Mucosa of gallbladder (tissue), 1 donor: ENCODE data around the gene RPS15. TPM values are rescaled to one million over a fixed set of nuclear protein-coding genes. Genes with fewer than 3 reads are reported as not detected.
"Not testable (repeated sequence)": the region's sequence is repeated elsewhere in the genome, so short reads cannot be mapped to it uniquely, and the experiment has no call there.

Experiments used
- DNase-seq: peaks from one replicate; pipeline ENCODE4 v3.0.0-alpha.2; 2020; ENCODE audit warnings: low spot score
- total RNA-seq: library from RNA; stranded (reverse); gene quantifications from one replicate; pipeline ENCODE4 v1.2.1, GENCODE V29; 2021
- donor health status: DM: no; HTN: no; CAD: no.

RPS15 gene
- total RNA-seq, 1 donor from 2014 or later, result 877 TPM

- DNase-seq, result no peak
These were observed 19.1 kb upstream of the RPS15 start for GRCh38 chr19:1418951-1419738.

GRCh38 chr19:1420085-1420484 lies 18.1 kb upstream of the RPS15 start:
- not testable (repeated sequence) for DNase-seq

- DNase-seq, result no peak
These were observed 17.6 kb upstream of the RPS15 start for GRCh38 chr19:1420590-1420989.

GRCh38 chr19:1421218-1421957 lies 16.8 kb upstream of the RPS15 start:
- DNase-seq, result no peak

GRCh38 chr19:1421958-1422305 lies 16.3 kb upstream of the RPS15 start:
- DNase-seq, result no peak

GRCh38 chr19:1422360-1422759 lies 15.8 kb upstream of the RPS15 start:
- no peak for DNase-seq

- no peak for DNase-seq
These were observed 15.3 kb upstream of the RPS15 start for GRCh38 chr19:1422943-1423342.

GRCh38 chr19:1423436-1424191 lies 14.6 kb upstream of the RPS15 start:
- DNase-seq, result no peak

- no peak for DNase-seq
These were observed 13.8 kb upstream of the RPS15 start for GRCh38 chr19:1424192-1424955.

GRCh38 chr19:1425102-1425837 lies 12.9 kb upstream of the RPS15 start:
- no peak for DNase-seq

GRCh38 chr19:1425902-1426301 lies 12.3 kb upstream of the RPS15 start:
- no peak for DNase-seq

- DNase-seq, result no peak
These were observed 11.5 kb upstream of the RPS15 start for GRCh38 chr19:1426736-1427135.

GRCh38 chr19:1427221-1427920 lies 10.8 kb upstream of the RPS15 start:
- DNase-seq, result no peak

GRCh38 chr19:1428738-1429391 lies 9.3 kb upstream of the RPS15 start:
- DNase-seq, result no peak

GRCh38 chr19:1429750-1430149 lies 8.4 kb upstream of the RPS15 start:
- DNase-seq, result peak; percentile 66

- no peak for DNase-seq
These were observed 8.0 kb upstream of the RPS15 start for GRCh38 chr19:1430246-1430645.

- DNase-seq, result no peak
These were observed 6.3 kb upstream of the RPS15 start for GRCh38 chr19:1431759-1432506.

- DNase-seq, result no peak
These were observed 5.7 kb upstream of the RPS15 start for GRCh38 chr19:1432507-1432887.
